Stimulated activated CD4-positive, alpha-beta T cell treated with anti-CD3 and anti-CD28 coated beads, TNF-alpha, amount 100 ng/mL, for 4 hours (primary cell): ENCODE measurements around the gene OR1M1.

Experiments
- DNase-seq, 3 experiments: peaks; one replicate each; pipeline ENCODE4 v3.0.0-alpha.2; 2020; ENCODE audit warnings: low read depth in 3 of 3

Gene OR1M1

DNA sequence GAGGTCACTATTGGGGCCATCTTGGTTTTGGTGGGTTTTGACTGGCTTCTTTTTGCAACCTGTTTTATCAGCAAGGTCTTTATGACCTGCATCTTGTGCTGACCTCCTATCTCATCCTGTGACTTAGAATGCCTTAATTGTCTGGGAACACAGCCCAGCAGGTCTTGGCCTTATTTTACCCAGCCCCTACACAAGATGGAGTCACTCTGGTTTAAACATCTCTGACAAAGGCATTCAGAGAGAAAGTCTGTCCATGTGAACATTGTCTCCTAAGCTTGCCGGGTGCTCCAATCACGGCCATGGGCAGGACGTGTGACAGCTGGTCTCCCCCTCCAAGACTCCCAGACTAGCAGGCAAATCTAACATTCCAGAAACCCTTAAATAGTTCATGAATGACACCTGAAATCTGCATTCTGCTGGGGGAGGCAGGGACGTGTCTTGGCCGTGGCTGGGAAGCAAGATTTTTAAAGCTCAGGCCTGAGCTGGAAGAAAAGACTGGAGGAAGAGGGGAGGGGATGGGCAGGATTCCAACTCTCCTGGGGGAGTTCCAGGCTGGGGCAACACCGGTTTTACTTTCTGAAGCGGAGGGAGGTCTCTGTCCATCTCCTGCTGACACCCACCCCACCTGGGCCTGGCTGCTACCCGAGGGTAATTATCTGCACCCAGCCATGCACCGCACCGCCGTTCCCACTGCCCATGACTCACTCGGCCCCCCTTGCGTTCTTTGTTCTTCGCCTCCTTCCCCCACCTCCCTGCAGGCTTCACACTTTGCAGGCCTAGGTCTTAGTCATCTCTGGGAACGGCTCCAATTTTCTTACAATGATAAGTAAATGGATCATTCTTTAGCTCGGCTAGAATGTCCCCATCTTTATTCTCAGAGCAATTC is 11.6 kb upstream of the OR1M1 start:
- DNase-seq: no peak

DNA sequence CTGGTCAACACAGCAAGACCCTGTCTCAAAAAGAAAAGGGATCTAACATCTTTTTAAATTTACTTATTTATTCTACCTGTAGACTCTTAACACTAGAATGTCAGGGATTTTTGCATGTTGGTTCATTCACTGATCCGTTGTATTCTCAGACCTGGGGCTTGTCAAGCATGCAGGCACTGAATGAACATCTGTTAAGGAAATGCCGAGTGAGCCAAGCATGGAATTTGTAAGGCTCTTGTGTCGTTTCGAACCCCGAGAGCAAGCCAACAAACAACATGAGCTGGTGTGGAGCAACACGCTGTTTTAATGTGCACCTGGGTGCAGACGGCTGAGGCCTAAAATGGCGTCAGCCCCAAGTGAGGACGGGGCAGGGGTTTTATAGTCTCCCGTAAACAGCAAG is 10.0 kb upstream of the OR1M1 start:
- no peak for DNase-seq

DNA sequence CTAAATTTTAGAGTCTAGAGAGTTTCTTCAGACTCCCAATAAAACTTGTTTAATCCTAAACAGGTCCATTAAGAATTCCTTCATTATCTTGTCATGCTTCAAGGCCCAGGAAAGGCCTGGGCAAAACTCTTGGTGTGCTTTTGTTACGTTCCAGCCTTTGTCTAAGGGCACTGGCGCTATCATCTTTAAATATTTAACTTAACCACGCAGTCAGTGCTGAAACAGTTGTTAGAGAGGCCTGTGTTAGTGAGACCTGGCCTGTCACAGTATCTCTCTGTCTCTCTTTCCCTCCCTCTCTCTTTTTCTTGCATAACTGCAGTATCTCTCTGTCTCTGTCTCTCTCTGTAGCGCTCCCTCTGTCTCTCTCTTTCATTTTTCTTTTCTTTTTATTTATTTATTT is 8.2 kb upstream of the OR1M1 start:
- DNase-seq: no peak

DNA sequence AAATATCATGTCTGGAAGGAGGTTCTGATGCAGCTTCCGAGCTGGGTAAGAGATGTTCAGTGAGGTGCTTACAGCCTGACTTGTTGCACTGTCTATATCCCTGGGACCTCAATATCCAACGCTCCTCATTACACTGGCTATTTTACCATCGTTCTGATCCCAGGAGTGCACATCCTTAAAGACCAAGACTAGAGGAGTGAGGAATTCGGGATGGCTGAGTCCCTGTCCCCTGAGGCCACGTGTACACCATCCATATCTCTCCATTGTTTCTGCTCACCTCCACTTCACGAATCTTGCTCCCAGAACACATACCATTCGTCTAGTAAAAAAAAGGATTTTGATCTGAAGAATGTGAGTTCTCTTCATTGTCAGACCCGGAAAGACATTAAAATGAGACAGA is 20.5 kb downstream of the OR1M1 start, which contains the start of gene OR7G2:
TSS of gene OR7G2 (minus strand) at position 101 of the 400 bp plus-strand sequence. CDS start 4,232 bp downstream, outside the sequence.
- no peak for DNase-seq

DNA sequence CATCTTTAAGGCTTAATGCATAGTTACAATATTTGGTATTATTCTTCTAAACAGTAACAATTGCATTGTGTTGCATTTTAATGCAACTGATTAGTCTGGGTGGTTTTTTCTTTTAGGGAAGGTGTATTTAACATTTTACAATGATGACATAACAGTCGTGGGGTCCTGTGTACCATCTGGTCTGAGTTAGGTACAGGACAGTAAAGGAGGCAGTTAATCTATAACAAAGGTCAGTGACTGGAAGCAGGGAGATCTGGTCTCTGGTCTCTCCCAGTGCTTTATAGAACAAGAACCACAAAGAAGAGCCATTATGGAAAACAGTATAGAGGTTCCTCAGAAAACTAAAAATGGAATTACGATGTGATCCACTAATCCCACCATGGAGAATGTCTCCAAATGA is 23.1 kb downstream of the OR1M1 start:
- DNase-seq: no peak

DNA sequence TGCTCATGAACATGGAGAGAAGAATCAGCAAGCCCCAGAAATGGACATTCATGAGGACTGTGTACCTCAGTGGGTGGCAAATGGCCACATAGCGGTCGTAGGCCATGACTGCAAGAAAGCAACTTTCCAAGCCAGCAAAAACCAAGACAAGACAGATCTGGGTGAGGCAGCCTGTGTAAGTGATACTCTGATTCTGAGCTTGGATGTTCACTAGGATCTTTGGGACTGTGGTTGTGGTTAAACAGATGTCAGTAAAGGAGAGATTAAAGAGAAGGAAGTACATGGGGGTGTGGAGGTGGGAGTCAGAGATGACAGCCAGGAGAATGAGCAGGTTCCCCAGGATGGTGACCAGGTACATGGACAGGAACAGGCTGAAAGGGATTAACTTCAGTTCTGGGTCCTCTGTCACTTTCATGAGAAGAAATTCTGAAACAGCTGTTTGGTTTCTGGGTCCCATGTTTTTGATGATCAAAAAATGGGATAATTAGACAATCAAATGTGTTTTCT is 28.5 kb downstream of the OR1M1 start, which contains the start of gene OR7G1:
TSS of gene OR7G1 (minus strand) at position 457 of the 507 bp plus-strand sequence. CDS start at position 457, 0 bp downstream.
- no peak for DNase-seq

DNA sequence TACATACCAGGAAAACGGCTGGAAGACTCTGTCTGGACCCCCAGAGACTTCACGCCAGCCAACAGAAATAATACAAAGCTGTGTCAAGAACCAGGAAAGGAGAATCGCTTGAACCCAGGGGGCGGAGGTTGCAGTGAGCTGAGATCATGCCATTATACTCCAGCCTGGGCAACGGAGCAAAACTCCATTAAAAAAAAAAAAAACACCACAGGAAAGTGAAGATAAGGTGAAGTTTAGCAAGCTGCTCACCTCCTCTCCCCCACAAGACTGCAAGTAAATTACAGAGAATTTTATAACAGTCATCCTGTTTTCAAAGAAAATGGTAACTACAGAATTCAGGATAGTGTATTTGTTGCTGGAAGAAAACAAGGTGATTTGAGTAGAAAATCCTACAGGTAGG is 29.7 kb downstream of the OR1M1 start:
- no peak for DNase-seq

DNA sequence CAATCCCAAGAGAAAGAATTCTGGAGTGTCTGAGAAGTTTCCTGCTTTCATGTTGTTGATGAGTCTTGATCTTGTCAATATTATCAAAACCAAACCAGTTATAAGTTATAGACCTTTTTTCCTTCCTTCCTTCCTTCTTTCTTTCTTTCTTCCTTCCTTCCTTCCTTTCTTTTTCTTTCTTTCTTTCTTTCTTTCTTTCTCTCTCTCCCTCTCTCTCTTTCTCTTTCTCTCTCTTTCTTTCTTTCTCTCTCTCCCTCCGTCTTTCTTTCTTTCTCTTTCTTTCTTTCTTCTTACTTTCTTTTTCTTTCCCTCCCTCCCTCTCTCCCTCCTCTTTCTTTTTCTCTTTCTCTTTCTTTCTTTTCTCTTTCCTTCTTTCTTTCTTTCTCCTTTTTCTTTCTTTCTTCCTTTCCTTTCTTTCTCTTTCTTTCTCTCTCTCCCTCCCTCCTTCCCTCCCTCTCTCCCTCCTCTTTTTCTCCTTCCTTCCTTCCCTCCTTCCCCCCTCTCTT is 40.1 kb downstream of the OR1M1 start, which contains the start of gene OR7G3:
TSS of gene OR7G3 (minus strand) at position 51 of the 506 bp plus-strand sequence. CDS start at position 51, 0 bp downstream.
- no peak for DNase-seq

DNA sequence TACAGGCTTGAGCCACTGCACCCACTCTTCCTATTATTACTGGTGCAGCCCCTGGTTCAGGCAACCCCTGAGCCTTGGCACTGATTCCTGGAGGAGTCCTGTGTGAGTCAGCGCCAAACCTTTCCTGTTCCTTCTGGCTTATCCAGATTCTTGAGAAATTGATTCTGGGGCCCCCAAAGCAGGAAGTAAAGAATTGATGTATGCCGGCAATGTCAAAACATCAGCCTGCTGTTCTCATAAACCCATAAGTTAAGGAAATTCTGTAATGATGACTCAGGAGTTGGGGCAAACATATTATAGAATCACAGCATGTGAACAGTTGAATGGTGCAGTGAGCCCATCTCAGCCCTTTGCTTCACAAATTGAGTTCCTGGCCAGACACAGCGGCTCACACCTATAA is 41.3 kb downstream of the OR1M1 start:
- no peak for DNase-seq

DNA sequence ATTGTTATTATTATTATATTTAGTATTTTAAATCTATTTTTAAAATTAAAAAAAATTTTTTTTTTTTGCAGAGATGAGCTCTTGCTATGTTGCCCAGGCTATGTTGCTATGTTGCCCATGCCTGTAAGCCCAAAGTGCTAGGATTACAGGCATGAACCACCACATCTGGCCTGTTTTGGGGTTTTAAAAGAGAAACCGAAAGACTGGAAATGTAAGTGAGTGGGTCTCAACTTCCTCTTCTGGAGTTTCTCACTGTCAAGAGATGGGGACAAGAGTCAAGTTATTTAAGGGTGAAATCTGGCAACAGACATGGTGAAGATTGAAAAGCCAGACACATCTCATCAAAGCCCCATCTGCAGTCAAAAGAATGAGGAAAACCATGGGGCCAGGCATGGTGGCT is 44.1 kb downstream of the OR1M1 start:
- DNase-seq: no peak

DNA sequence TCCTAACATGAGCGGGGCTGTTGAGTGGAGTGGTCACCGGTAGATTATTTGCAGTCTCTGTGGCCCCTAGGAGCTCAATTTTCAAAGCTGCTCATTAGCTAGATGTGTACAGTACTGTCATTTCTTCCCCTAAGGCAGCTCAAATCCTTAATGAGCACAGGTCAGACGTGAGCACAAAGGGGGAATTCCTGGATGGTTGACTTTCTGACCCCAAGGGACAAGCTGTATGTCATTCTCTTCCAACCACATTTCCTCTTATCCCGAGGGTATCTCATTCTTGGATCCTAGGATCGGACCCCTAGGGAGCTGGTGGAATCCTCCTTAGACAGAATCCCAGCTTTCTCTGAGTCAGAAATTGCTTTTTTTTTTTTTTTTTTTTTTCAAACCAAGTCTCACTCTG is 45.6 kb downstream of the OR1M1 start:
- no peak for DNase-seq

DNA sequence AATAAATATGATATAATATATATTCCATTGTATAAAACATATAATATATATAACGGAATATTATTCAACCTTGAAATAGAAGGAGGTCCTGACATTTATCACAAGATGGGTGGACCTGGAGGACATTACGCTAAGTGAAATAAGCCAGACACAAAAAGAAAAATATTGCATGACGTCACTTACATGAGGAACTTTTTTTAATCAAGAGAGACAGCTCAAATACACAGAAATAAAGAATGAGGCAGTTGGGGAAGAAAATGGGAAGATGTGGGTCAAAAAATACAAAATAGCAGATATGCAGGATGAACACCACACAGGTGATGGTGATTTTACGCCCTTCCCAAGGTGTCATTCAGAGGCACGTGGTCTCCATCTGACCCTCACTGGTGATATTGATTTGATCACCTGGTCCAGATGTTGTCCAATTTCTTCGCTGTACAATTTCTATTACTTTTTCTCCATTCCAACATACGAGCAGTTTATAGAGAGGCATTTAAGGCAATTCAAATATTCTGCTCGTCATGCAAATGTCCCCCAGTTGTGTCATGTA is 52.8 kb downstream of the OR1M1 start:
- DNase-seq: no peak

DNA sequence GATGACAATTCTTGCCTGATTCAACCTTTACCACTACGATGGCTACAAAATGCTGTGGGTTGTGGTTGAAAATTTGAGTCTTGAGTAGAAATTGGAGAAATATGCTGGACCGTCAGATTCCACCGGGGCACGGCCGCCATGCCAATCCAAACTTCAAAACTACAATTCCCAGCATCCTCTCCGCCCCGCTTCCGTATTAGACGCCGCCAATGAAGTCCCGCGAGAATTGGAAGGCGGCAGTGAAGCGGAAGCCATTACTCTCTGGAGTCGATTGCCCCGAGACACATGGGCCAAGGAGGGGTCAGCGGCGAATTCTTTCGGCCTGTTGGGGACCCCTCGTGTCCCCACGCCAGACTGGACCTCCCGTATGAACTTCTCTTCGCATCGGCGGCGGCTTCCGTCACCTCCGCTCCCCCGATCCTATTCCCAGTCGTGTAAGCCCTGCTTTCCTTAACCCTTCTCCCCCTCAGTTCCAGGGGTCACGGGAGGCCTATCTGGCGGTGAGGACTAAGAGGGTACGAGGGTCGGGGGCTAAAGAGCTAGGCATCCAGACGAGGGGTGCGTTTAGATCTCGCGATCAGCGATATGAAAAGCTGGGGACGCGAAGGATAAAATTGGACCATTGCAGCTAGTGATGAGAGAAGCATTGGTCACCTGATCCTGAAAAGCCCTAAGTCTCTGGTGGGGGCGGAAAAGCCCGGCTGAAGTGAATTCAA is 53.5 kb downstream of the OR1M1 start, which contains the start of gene ZNF317:
TSS of gene ZNF317 (plus strand) at position 239 of the 716 bp plus-strand sequence. CDS start 15,620 bp downstream, outside the sequence.
- DNase-seq: peak; percentile 72 to 82 (median 82)

DNA sequence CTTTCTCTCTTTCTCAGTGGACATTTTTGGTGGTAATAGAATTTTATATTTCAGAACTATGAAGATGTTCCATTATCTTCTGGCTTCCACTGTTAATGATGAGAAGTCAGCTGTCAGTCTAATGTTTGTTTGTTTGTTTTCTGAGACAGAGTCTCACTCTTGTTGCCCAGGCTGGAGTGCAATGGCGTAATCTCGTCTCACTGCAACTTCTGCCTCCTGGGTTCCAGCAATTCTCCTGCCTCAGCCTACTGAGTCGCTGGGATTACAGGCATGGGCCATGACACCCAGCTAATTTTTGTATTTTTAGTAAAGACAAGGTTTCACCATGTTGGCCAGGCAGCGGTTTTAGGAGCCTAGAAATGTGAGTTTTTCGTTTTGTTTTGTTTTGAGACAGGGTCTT is 58.1 kb downstream of the OR1M1 start:
- DNase-seq: no peak
